ENCODE results near the gene NEGR1.

NEGR1 gene

DNA sequence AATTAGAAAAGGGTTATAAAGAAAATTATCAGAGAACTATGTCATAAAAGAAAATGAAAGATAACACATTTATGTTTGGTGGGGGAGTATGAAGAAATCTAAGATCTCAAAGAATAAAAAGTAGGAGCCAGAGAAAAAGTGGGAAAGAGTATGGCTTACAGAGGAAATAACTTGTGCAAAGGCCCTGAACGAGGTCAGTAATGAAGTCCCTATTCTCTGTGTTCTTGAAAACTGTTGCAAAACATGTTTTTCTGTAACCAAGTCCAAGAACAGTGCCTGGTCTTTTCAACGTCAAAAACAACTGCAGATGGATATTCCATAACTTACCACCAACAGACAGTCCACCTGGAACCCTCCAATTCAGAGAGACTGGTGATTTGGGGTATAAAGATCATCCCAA, 188.1 kb downstream of the NEGR1 start:
- no peak for DNase-seq (ENCODE audit: low read depth)
- TF ChIP-seq, protein P1, sequence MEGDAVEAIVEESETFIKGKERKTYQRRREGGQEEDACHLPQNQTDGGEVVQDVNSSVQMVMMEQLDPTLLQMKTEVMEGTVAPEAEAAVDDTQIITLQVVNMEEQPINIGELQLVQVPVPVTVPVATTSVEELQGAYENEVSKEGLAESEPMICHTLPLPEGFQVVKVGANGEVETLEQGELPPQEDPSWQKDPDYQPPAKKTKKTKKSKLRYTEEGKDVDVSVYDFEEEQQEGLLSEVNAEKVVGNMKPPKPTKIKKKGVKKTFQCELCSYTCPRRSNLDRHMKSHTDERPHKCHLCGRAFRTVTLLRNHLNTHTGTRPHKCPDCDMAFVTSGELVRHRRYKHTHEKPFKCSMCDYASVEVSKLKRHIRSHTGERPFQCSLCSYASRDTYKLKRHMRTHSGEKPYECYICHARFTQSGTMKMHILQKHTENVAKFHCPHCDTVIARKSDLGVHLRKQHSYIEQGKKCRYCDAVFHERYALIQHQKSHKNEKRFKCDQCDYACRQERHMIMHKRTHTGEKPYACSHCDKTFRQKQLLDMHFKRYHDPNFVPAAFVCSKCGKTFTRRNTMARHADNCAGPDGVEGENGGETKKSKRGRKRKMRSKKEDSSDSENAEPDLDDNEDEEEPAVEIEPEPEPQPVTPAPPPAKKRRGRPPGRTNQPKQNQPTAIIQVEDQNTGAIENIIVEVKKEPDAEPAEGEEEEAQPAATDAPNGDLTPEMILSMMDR (IDR thresholded peaks at IDR 0.05; ENCODE audit: low read depth, low read length, missing control alignments) = no peak

GRCh38 chr1:72086394-72086793, 195.9 kb downstream of the NEGR1 start:
- TF ChIP-seq, protein P1 (IDR thresholded peaks at IDR 0.05; ENCODE audit: low read depth, low read length, missing control alignments) = no peak
- no peak for DNase-seq (ENCODE audit: low read depth)
- H3K4me3 ChIP-seq (ENCODE audit: low read depth, low read length) = no peak overlapping the region

More for the DNA sequence above, 188.1 kb downstream of the NEGR1 start:
- H3K4me3 ChIP-seq (ENCODE audit: low read depth, low read length) = no peak overlapping the region

DNA sequence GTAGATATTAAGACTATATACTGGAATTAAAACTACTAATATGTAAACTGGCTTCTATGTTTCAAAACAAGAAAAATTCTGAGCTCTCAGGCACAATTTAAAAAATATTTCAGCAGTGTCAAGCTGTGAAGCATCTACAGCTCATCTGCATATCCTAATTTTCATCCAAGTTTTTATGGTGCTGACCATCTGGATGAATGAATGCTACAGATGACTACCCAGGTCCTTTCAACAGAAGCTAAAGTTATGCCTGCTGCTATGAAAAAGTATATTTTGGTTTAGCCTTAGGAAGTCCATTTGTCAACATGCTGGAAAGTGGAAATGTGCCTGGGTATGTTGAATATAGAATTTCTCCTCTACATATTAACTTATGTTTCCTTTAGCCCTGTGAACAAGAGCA, 206.9 kb downstream of the NEGR1 start:
- DNase-seq (ENCODE audit: low read depth) = no peak

DNA sequence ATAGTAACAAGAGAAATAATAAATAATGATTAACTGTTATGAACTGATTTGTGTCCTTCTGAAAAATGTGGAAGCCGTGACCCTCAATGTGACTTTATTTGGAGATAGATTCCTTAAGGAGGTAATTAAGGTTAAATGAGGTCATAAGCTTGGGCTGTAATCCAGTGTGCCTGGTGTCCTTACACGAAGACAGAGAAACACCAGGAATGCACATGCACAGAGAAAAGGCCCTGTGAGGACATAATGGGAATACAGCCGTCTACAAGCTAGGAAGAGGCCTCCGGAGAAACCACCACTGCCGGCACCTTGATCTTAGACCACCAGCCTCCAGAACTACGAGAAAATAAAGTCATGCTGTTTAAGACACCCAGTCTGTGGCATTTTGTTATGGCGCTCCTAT, 215.9 kb downstream of the NEGR1 start:
- DNase-seq (ENCODE audit: low read depth) = no peak
- no peak overlapping the region for H3K4me3 ChIP-seq (ENCODE audit: low read depth, low read length)
- TF ChIP-seq, protein P1 (IDR thresholded peaks at IDR 0.05; ENCODE audit: low read depth, low read length, missing control alignments) = no peak

More for the DNA sequence above, 206.9 kb downstream of the NEGR1 start:
- TF ChIP-seq, protein P1 (IDR thresholded peaks at IDR 0.05; ENCODE audit: low read depth, low read length, missing control alignments) = no peak
- no peak overlapping the region for H3K4me3 ChIP-seq (ENCODE audit: low read depth, low read length)

- TF ChIP-seq, protein P1 (IDR thresholded peaks at IDR 0.05; ENCODE audit: low read depth, low read length, missing control alignments) = no peak
- DNase-seq (ENCODE audit: low read depth) = no peak
- no peak overlapping the region for H3K4me3 ChIP-seq (ENCODE audit: low read depth, low read length)
Observed at GRCh38 chr1:72064196-72065075, 217.9 kb downstream of the NEGR1 start.

GRCh38 chr1:72063364-72064044, 218.8 kb downstream of the NEGR1 start:
- no peak for DNase-seq (ENCODE audit: low read depth)
- TF ChIP-seq, protein P1 (IDR thresholded peaks at IDR 0.05; ENCODE audit: low read depth, low read length, missing control alignments) = no peak
- H3K4me3 ChIP-seq (ENCODE audit: low read depth, low read length) = no peak overlapping the region
